GM18519 (cell line): ENCODE data around the gene B9D1.

Experiments
- ATAC-seq: cut with Tn5 transposase; IDR thresholded peaks from one replicate; pipeline ENCODE4 v1.9.1; 2021; ENCODE audit warnings: mild to moderate bottlenecking, moderate library complexity; ENCODE audit not compliant: unreplicated experiment, low FRiP score

B9D1 gene

GRCh38 chr17:19390951-19391350 lies 28.4 kb upstream of the B9D1 start:
- ATAC-seq, result no peak

- no peak for ATAC-seq
Measured at GRCh38 chr17:19388791-19389785, 26.6 kb upstream of the B9D1 start.

- ATAC-seq, result no peak
Measured at GRCh38 chr17:19387921-19388521, 25.5 kb upstream of the B9D1 start.

GRCh38 chr17:19386974-19387920 lies 24.7 kb upstream of the B9D1 start, which contains the start of gene MFAP4:
TSS of gene MFAP4 (minus strand) at chr17:19387190. CDS start at chr17:19387155, 35 bp downstream.
- no peak for ATAC-seq

DNA sequence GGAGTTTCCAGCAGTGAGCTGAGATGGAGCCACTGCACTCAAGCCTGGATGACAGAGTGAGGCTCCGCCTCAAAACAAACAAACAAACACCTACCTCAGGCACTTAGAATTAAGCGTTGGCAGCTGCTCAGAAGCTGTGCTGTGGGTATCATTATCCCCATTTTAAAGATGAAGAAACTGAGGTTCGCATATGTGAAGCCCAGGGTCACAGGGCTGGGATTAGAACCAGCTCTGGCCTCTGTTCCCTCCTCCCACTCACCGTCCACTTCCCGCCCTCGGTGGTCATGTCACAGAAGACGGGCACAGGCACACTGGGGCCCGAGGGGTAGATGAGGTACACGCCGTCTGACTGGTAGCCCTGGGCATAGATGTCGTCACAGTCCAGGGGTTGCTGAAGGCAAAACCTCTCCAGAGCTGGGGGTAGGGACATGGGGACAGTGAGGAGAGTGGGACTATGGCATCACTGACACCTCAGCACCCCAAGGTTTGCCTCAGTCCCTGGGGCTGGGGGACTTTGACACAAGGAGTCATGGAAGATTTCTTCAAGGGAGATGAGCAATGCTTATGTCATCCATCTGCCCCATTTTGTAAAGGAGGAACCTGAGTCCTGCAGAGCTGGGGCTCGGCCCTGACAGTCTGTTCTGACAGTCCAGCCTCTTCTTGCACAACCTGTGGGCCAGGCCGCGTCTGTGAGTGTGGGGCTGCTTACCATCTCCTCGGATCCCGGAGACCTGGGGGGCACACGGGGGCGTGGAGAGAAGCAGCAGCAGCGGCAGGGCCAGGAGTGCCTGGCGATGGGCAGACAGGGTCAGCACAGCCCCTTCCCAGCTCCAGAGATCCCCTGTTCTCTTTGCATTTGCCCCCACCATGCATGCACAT lies 23.8 kb upstream of the B9D1 start:
- no peak for ATAC-seq

GRCh38 chr17:19385521-19385983 lies 23.0 kb upstream of the B9D1 start:
- no peak for ATAC-seq

DNA sequence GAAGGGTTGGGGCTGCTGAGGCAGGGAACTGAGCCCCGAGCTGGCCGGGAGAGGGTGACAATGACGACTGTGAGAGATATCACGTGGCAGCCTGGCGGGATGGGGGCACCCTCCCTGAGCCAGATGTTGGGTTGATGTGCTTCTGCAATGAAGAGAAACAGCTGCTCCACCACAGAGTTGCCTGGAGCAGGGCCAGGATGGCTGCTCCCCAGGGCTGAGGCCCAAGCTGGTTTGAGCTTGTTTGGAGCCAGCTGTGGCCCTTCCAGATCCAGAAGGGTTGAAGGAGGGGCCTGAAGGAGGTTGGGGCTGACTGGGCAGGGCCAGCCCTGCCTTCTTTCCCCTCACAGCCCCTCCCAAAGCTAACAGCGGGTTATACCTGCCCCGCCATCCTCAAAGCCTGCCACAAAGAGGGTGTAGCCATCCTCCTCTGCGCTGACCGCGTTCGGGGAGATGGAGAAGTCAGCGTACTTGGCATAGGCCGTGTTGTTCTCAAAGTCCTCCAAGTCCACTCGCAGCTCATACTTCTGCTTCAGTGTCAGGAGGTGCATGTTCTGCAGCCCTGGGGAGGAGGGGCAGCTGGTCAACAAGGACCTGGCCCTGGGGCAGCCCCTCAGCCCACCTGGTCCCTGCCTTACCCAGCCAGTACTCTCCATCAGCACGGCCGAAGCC lies 22.3 kb upstream of the B9D1 start:
- no peak for ATAC-seq

- ATAC-seq, result no peak
Measured at GRCh38 chr17:19383681-19384470, 21.4 kb upstream of the B9D1 start.

DNA sequence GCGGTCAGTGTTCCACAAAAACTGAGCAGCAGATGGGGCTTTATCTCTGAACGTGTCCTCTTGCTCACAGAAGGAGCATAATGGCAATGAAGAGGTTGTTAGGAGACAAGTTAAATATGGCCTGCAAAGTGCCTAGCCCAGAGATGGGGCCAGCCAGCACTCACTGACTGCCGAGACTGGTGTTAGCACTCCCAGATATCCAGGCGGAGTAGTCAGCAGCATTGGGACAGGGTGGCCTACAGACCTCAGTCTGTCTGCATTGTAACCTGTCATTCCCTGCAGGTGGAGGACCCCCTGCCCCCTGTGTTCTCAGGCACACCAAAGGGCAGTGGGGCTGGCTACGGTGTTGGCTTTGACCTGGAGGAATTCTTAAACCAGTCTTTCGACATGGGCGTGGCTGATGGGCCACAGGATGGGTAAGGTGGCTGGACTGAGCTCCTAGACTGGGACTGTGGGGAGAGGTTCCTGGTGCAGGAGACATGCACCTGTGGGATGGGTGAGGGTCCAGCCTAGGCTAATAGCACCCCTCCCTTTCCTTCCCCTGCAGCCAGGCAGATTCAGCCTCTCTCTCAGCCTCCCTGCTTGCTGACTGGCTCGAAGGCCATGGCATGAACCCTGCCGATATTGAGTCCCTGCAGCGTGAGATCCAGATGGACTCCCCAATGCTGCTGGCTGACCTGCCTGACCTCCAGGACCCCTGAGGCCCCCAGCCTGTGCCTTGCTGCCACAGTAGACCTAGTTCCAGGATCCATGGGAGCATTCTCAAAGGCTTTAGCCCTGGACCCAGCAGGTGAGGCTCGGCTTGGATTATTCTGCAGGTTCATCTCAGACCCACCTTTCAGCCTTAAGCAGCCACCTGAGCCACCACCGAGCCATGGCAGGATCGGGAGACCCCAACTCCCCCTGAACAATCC lies 20.3 kb upstream of the B9D1 start:
- ATAC-seq, result no peak

DNA sequence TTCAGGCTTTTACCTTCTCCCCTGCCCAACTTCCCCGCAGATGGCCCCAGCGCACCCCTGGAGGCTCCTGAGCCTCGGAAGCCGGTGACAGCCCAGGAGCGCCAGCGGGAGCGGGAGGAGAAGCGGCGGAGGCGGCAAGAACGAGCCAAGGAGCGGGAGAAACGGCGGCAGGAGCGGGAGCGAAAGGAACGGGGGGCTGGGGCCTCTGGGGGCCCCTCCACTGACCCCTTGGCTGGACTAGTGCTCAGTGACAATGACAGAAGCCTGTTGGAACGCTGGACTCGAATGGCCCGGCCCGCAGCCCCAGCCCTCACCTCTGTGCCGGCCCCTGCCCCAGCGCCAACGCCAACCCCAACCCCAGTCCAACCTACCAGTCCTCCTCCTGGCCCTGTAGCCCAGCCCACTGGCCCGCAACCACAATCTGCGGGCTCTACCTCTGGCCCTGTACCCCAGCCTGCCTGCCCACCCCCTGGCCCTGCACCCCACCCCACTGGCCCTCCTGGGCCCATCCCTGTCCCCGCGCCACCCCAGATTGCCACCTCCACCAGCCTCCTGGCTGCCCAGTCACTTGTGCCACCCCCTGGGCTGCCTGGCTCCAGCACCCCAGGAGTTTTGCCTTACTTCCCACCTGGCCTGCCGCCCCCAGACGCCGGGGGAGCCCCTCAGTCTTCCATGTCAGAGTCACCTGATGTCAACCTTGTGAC lies 19.4 kb upstream of the B9D1 start:
- ATAC-seq, result no peak

- no peak for ATAC-seq
Measured at GRCh38 chr17:19381361-19381740, 18.8 kb upstream of the B9D1 start.

GRCh38 chr17:19380481-19381301 lies 18.2 kb upstream of the B9D1 start:
- no peak for ATAC-seq

DNA sequence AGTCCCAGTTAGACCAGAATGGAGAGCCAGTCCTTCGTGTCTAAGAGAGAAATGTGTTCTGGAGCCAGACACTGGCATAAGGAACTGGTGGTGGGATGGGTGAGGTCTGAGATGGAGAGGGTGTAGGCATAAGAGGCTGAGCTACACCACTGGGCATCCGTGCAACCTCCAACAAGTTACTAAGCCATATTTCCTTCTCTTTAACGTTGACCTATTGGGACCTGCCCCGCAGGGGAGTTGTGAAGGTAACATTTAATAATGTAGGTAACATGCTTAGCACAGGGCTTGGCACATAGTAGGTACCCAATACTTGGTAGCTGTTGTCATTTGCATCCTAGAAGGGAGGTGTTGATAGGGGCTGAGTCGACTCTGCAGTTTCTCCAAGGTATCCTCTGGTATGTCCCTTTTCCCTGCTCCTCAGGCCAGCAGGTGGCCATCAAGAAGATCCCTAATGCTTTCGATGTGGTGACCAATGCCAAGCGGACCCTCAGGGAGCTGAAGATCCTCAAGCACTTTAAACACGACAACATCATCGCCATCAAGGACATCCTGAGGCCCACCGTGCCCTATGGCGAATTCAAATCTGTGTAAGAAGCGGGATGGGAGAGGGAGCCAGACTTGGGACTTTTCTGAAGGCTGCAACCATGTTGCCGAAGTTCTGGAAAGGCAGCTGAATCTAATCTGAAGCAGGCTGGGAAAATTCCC lies 17.0 kb upstream of the B9D1 start:
- no peak for ATAC-seq

DNA sequence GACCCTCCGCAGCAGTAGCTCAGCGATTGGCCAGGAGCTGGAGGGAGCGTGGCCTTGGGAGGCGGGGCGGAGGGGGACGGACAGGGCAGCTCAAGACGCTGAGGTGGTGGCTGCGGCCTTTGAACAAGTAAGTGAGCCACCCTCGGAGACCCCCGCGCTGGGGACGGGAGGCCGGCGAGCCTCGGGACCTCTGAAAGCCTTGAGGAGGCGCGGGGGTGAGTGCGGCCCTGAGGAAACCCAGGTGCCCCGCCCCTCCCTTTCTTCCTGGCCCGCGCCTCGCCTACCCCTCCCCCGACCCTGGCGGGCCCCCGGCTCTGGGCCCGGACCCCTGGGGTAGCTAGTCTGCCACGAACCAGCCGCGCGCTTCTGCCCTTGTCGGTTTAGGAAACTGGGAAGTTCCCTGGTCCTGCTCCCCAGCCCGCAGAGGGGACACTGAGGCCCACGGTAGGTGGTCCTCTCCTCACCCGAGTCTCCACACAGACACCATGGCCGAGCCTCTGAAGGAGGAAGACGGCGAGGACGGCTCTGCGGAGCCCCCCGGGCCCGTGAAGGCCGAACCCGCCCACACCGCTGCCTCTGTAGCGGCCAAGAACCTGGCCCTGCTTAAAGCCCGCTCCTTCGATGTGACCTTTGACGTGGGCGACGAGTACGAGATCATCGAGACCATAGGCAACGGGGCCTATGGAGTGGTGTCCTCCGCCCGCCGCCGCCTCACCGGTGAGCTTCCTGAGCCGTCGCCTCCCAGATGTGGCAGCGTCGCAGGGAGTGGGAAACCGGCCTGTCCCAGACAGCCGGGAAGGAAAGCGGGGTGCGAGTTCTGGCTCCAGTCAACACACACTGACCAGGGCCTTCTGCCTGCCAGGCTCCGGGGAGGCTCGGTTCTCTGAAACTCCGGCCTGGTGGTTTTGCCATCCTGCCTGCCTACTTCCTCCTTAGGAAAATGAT lies 16.2 kb upstream of the B9D1 start, which contains the start of gene MAPK7:
Gene MAPK7 (plus strand): TSS at position 83 of the 945 bp plus-strand sequence. CDS start 403 bp downstream, at position 486.
- no peak for ATAC-seq
